ENCODE measurements around the gene RILP.

RILP gene

DNA sequence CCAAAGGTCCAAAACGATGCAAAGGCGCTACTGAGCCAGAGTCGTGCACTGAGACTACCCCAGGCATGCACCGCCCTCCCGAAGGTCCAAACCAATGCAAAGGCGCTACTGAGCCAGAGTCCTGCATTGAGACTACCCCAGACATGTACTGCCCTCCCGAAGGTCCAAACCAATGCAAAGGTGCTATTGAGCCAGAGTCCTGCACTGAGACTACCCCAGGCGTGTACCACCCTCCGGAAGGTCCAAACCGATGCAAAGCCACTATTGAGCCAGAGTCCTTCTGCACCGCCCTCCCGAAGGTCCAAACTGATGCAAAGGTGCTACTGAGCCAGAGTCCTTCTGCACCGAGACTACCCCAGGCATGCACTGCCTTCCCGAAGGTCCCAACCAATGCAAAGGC is 48.1 kb downstream of the RILP start (continued):
- TF ChIP-seq, protein P1, sequence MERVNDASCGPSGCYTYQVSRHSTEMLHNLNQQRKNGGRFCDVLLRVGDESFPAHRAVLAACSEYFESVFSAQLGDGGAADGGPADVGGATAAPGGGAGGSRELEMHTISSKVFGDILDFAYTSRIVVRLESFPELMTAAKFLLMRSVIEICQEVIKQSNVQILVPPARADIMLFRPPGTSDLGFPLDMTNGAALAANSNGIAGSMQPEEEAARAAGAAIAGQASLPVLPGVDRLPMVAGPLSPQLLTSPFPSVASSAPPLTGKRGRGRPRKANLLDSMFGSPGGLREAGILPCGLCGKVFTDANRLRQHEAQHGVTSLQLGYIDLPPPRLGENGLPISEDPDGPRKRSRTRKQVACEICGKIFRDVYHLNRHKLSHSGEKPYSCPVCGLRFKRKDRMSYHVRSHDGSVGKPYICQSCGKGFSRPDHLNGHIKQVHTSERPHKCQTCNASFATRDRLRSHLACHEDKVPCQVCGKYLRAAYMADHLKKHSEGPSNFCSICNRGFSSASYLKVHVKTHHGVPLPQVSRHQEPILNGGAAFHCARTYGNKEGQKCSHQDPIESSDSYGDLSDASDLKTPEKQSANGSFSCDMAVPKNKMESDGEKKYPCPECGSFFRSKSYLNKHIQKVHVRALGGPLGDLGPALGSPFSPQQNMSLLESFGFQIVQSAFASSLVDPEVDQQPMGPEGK (CRISPR knock-in tag; IDR thresholded peaks at IDR 0.05; ENCODE audit: borderline replicate concordance), result no peak
- TF ChIP-seq, protein P2, sequence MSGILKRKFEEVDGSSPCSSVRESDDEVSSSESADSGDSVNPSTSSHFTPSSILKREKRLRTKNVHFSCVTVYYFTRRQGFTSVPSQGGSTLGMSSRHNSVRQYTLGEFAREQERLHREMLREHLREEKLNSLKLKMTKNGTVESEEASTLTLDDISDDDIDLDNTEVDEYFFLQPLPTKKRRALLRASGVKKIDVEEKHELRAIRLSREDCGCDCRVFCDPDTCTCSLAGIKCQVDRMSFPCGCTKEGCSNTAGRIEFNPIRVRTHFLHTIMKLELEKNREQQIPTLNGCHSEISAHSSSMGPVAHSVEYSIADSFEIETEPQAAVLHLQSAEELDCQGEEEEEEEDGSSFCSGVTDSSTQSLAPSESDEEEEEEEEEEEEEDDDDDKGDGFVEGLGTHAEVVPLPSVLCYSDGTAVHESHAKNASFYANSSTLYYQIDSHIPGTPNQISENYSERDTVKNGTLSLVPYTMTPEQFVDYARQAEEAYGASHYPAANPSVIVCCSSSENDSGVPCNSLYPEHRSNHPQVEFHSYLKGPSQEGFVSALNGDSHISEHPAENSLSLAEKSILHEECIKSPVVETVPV (CRISPR knock-in tag; IDR thresholded peaks at IDR 0.05), result no peak
- TF ChIP-seq ZNF70 (CRISPR knock-in tag; IDR thresholded peaks at IDR 0.05) (no peak), RARB (CRISPR knock-in tag; IDR thresholded peaks at IDR 0.05) (no peak), SNAI2 (CRISPR knock-in tag; IDR thresholded peaks at IDR 0.05) (no peak)

DNA sequence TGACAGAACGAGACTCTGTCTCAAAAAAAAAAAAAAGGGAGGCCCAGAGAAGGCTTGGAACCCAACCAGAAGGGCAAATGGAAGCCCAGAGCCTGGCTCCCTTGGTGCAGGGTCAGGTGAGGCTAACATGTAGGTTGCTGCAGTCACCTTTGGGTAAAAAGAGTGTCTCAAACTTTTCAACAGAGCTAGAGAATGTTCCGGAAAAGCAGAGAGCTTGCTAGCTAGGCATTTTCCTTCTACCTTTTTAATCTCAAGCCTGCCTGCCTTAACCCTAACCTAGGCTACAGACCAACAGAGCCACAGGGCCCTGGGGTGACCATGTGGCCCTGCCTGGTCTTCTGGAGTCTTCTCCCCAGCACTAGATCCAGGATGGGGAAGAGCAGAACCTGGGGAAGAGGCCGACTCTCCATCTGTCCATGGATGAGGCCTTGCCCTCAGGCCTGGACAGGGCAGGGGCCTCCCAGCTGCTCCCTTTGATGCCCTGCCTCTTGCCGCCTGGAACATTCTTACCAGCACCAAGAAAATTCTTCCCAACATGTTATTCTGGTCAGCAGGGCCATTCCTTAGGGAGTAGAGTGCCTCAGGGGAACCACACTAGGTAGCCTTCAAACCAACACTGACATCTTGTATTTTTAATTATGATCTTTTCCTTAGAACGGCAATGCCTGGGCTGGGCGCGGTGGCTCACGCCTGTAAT is 51.1 kb downstream of the RILP start:
- TF ChIP-seq TCF4 (CRISPR knock-in tag; IDR thresholded peaks at IDR 0.05; ENCODE audit: borderline replicate concordance) (no peak), GLIS3 (CRISPR knock-in tag; IDR thresholded peaks at IDR 0.05) (no peak), ZFP30 (CRISPR knock-in tag; IDR thresholded peaks at IDR 0.05) (no peak), RARB (CRISPR knock-in tag; IDR thresholded peaks at IDR 0.05) (no peak), ESRRG (CRISPR knock-in tag; IDR thresholded peaks at IDR 0.05) (no peak), ARNTL (CRISPR knock-in tag; IDR thresholded peaks at IDR 0.05; ENCODE audit: borderline replicate concordance, low read depth) (no peak), ZC3H10 (CRISPR knock-in tag; IDR thresholded peaks at IDR 0.05) (no peak), CSDC2 (CRISPR knock-in tag; IDR thresholded peaks at IDR 0.05) (no peak), ZNF565 (CRISPR knock-in tag; conservative IDR thresholded peaks at IDR 0.05; ENCODE audit: low read depth) (no peak), PPARA (CRISPR knock-in tag; IDR thresholded peaks at IDR 0.05; ENCODE audit: borderline replicate concordance) (no peak), TOX (CRISPR knock-in tag; IDR thresholded peaks at IDR 0.05; ENCODE audit: borderline replicate concordance) (no peak), ISL1 (CRISPR knock-in tag; IDR thresholded peaks at IDR 0.05) (no peak), ZNF70 (CRISPR knock-in tag; IDR thresholded peaks at IDR 0.05) (no peak), OSR1 (CRISPR knock-in tag; IDR thresholded peaks at IDR 0.05) (no peak), ZNF8 (CRISPR knock-in tag; IDR thresholded peaks at IDR 0.05) (no peak)
- TF ChIP-seq, protein P3, sequence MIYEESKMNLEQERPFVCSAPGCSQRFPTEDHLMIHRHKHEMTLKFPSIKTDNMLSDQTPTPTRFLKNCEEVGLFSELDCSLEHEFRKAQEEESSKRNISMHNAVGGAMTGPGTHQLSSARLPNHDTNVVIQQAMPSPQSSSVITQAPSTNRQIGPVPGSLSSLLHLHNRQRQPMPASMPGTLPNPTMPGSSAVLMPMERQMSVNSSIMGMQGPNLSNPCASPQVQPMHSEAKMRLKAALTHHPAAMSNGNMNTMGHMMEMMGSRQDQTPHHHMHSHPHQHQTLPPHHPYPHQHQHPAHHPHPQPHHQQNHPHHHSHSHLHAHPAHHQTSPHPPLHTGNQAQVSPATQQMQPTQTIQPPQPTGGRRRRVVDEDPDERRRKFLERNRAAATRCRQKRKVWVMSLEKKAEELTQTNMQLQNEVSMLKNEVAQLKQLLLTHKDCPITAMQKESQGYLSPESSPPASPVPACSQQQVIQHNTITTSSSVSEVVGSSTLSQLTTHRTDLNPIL (CRISPR knock-in tag; IDR thresholded peaks at IDR 0.05; ENCODE audit: low read depth), result no peak
- TF ChIP-seq, protein P1 (CRISPR knock-in tag; IDR thresholded peaks at IDR 0.05; ENCODE audit: borderline replicate concordance), result no peak
- ATAC-seq, result no peak

DNA sequence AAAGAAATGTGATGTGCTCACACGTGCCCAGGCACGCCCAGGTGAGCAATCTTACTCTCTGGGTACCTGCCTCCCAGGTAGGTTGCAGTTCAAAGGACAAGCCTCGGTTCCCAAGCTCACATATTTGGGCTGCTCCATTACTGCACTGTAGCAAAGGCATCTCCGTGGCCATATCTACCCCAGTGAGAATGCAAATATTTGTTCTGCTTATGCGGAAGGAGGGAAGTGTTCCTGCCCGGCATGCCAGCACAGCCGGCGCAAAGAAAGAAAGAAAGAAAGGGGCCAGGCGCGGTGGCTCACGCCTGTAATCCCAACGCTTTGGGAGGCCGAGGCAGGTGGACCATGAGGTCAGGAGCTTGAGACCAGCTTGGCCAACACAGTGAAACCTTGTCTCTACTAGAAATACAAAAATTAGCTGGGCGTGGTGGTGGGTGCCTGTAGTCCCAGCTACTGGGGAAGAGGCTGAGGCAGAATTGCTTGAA is 51.8 kb downstream of the RILP start:
- TF ChIP-seq TOX (CRISPR knock-in tag; IDR thresholded peaks at IDR 0.05; ENCODE audit: borderline replicate concordance), result no peak
- TF ChIP-seq GLIS3 (CRISPR knock-in tag; IDR thresholded peaks at IDR 0.05), result no peak
- no peak for TF ChIP-seq SNAI2 (CRISPR knock-in tag; IDR thresholded peaks at IDR 0.05)
- no peak for TF ChIP-seq CSDC2 (CRISPR knock-in tag; IDR thresholded peaks at IDR 0.05)
- TF ChIP-seq ZNF8 (CRISPR knock-in tag; IDR thresholded peaks at IDR 0.05), result no peak
- no peak for TF ChIP-seq OSR1 (CRISPR knock-in tag; IDR thresholded peaks at IDR 0.05)
- TF ChIP-seq ZNF70 (CRISPR knock-in tag; IDR thresholded peaks at IDR 0.05), result no peak
- TF ChIP-seq, protein P4, sequence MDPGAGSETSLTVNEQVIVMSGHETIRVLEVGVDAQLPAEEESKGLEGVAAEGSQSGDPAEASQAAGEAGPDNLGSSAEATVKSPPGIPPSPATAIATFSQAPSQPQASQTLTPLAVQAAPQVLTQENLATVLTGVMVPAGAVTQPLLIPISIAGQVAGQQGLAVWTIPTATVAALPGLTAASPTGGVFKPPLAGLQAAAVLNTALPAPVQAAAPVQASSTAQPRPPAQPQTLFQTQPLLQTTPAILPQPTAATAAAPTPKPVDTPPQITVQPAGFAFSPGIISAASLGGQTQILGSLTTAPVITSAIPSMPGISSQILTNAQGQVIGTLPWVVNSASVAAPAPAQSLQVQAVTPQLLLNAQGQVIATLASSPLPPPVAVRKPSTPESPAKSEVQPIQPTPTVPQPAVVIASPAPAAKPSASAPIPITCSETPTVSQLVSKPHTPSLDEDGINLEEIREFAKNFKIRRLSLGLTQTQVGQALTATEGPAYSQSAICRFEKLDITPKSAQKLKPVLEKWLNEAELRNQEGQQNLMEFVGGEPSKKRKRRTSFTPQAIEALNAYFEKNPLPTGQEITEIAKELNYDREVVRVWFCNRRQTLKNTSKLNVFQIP (CRISPR knock-in tag; IDR thresholded peaks at IDR 0.05; ENCODE audit: borderline replicate concordance, low read depth), result no peak
- no peak for ATAC-seq

Data from SK-N-SH treated with all-trans-retinoic acid at 6 μM for 48 hours (cell line).